Stimulated activated CD8-positive, alpha-beta memory T cell treated with anti-CD3 and anti-CD28 coated beads, Interleukin-7, amount 100 ng/mL, for 4 hours (primary cell): ENCODE results near the gene TAF3.

Experiments
- DNase-seq, 2 donors: peaks; one replicate each; pipeline ENCODE4 v3.0.0-alpha.2; 2020; ENCODE audit warnings: low read depth in 2 of 2

TAF3 gene

GRCh38 chr10:7881119-7881518, 62.8 kb downstream of the TAF3 start:
- DNase-seq, result no peak

GRCh38 chr10:7886056-7886455, 67.8 kb downstream of the TAF3 start:
- no peak for DNase-seq

- no peak for DNase-seq
Observed at GRCh38 chr10:7887174-7887816, 69.0 kb downstream of the TAF3 start.

GRCh38 chr10:7889947-7890542, 71.7 kb downstream of the TAF3 start:
- DNase-seq, result no peak

GRCh38 chr10:7890781-7891180, 72.5 kb downstream of the TAF3 start:
- DNase-seq, result no peak

GRCh38 chr10:7891634-7892033, 73.3 kb downstream of the TAF3 start:
- no peak for DNase-seq

- DNase-seq, result no peak
Observed at GRCh38 chr10:7892146-7892545, 73.8 kb downstream of the TAF3 start.

GRCh38 chr10:7895699-7896090, 77.4 kb downstream of the TAF3 start:
- no peak for DNase-seq

GRCh38 chr10:7896297-7896696, 78.0 kb downstream of the TAF3 start:
- no peak for DNase-seq

GRCh38 chr10:7901256-7901655, 83.0 kb downstream of the TAF3 start:
- DNase-seq, result no peak

- DNase-seq, result no peak
Observed at GRCh38 chr10:7902413-7902812, 84.1 kb downstream of the TAF3 start.

- no peak for DNase-seq
Observed at GRCh38 chr10:7903851-7904250, 85.5 kb downstream of the TAF3 start.

- DNase-seq, result no peak
Observed at GRCh38 chr10:7906128-7906527, 87.8 kb downstream of the TAF3 start.

GRCh38 chr10:7908541-7909210, 90.4 kb downstream of the TAF3 start:
- DNase-seq, result no peak

- no peak for DNase-seq
Observed at GRCh38 chr10:7913126-7913872, 95.0 kb downstream of the TAF3 start.

- no peak for DNase-seq
Observed at GRCh38 chr10:7915923-7916536, 97.7 kb downstream of the TAF3 start.

GRCh38 chr10:7917736-7918135, 99.4 kb downstream of the TAF3 start:
- DNase-seq, result no peak

GRCh38 chr10:7922707-7923106, 104.4 kb downstream of the TAF3 start:
- no peak for DNase-seq

GRCh38 chr10:7928536-7928935, 110.2 kb downstream of the TAF3 start:
- no peak for DNase-seq

GRCh38 chr10:7932301-7933036, 114.2 kb downstream of the TAF3 start:
- no peak for DNase-seq

- no peak for DNase-seq
Observed at GRCh38 chr10:7933262-7933661, 115.0 kb downstream of the TAF3 start.
